Neuron (in vitro differentiated cells): Measurements from ENCODE around the gene CELA2A.
"Not testable (repeated sequence)": the region's sequence is repeated elsewhere in the genome, so short reads cannot be mapped to it uniquely, and the experiment has no call there.

Experiments
- H2AFZ ChIP-seq: one replicate; pipeline ENCODE4 v1.6.1; 2013; ENCODE audit warnings: low read depth, mild to moderate bottlenecking, inconsistent platforms, low read length, moderate library complexity
- H3K27me3 ChIP-seq: one replicate; pipeline ENCODE4 v1.6.1; 2013; ENCODE audit warnings: low read length; ENCODE audit not compliant: insufficient read depth
- H3K36me3 ChIP-seq: one replicate; pipeline ENCODE4 v1.6.1; 2013; ENCODE audit warnings: low read length; ENCODE audit not compliant: insufficient read depth
- H3K4me1 ChIP-seq: one replicate; pipeline ENCODE4 v1.6.1; 2013; ENCODE audit warnings: low read length; ENCODE audit not compliant: insufficient read depth
- H3K4me3 ChIP-seq: 2 replicates; pipeline ENCODE4 v1.5.1; 2013; ENCODE audit warnings: mild to moderate bottlenecking, low read length, moderate library complexity
- H3K9me3 ChIP-seq: one replicate; pipeline ENCODE4 v1.6.1; 2013; ENCODE audit warnings: low read length

CELA2A gene

DNA sequence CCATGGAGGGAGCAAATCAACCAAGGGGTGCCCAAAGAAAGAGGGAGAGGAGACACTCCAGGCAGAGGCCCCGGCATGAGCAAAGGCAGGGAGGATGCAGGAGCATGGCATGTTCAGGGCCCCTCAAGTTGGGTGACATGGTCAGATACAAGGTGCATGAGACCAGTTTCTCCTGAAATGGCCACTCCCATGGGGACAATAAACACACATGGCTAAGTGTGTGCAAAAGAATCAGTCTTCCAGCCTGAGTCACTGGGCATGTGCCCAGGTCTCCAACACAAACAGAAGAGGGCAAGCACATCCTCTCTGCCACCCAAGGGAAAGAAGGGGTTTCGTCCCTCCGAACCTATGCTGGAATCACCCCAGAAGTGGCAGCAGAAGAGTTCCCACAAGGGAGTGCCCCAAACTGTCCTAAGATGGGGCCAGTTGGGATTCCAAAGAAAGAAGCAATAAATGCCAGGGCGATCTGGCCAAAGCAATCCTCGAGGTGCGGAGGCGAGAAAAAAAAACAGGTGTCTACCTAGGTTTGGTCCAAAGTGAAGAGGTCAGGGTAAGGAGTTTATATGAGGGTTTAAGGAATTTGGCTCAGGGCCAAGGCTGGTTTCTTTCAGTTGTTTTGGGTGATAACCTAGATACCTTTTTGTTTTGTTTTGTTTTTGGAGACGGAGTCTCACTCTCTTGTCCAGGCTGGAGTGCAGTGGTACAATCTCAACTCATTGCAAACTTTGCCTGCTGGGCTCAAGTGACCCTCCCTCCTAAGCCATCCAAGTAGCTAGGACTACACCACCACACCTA lies 54.3 kb downstream of the CELA2A start:
- no peaks in the 10 kb centered on the region for H3K27me3 ChIP-seq
- H3K36me3 ChIP-seq: peaks cover 6% of the 10 kb centered on the region

DNA sequence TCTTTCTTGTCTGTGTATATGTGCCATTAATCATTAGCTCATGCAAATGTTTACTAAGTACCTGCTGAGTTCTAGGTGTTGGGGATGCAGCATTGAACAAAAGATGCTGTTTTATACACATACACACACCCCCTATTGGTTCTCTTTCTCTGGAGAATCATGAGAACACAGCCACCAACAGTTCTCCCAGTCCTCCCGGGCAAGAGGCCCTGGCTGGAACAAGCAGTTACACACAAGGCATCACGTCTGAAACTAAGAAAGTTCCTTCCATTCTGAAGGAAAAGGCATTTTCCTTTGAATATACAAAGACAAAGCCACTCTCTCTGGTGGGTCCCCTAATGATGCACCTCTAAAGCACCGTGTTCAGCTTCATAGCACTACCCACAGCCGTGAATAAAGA lies 56.7 kb downstream of the CELA2A start:
- Histone ChIP-seq H3K36me3 (peaks cover 13% of the 10 kb centered on the region), H3K4me1 (peaks cover 6% of the 10 kb centered on the region), H3K9me3 (no peaks in the 10 kb centered on the region), H2AFZ (no peak overlapping the region), H3K4me3 (no peak overlapping the region), H3K27me3 (no peaks in the 10 kb centered on the region)

More for the DNA sequence above, 54.3 kb downstream of the CELA2A start:
- H2AFZ ChIP-seq: no peak overlapping the region
- no peaks in the 10 kb centered on the region for H3K9me3 ChIP-seq
- H3K4me1 ChIP-seq: peaks cover 6% of the 10 kb centered on the region
- H3K4me3 ChIP-seq: no peak overlapping the region

DNA sequence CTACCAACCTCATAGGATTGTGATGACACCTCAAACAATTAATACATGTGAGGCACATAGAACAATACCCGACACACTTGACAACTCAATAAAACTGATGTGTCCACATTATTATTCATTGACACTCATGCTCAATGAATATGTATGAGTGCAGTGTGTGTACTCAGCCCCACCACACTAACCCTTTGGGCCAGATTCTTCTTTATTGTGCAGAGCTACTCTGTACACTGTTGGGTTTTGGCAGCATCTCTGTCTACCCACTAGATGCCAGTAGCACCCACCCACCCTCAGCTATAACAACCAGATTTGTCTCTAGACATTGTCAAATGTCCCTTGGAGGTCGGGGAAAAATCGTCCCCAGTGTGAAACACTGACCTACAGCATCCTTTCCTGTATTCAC lies 57.4 kb downstream of the CELA2A start:
- no peaks in the 10 kb centered on the region for H3K27me3 ChIP-seq
- peaks cover 6% of the 10 kb centered on the region for H3K4me1 ChIP-seq
- H3K9me3 ChIP-seq: no peaks in the 10 kb centered on the region

DNA sequence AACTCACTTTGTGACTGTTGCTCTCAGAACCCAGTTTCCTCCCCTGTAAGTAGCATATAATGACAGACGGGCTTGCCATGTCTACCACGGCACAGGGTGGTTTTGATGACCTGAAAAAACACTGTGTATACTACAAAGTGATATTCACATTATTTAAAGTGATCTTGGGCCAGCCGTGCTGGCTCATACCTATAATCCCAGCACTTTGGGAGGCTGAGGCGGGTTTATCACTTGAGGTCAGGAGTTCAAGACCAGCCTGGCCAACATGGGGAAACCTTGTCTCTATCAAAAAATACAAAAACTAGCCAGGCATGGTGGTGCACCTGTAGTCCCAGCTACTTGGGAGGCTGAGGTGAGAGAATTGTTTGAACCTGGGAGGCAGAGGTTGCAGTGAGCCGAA lies 58.0 kb downstream of the CELA2A start:
- not testable (repeated sequence) for H3K4me1 ChIP-seq, H3K27me3 ChIP-seq, H3K4me3 ChIP-seq, H3K9me3 ChIP-seq, H2AFZ ChIP-seq
- H3K36me3 ChIP-seq: peaks cover 13% of the 10 kb centered on the region

More for the DNA sequence above, 57.4 kb downstream of the CELA2A start:
- Histone ChIP-seq H3K4me3 (no peak overlapping the region), H3K36me3 (peaks cover 13% of the 10 kb centered on the region), H2AFZ (no peak overlapping the region)

DNA sequence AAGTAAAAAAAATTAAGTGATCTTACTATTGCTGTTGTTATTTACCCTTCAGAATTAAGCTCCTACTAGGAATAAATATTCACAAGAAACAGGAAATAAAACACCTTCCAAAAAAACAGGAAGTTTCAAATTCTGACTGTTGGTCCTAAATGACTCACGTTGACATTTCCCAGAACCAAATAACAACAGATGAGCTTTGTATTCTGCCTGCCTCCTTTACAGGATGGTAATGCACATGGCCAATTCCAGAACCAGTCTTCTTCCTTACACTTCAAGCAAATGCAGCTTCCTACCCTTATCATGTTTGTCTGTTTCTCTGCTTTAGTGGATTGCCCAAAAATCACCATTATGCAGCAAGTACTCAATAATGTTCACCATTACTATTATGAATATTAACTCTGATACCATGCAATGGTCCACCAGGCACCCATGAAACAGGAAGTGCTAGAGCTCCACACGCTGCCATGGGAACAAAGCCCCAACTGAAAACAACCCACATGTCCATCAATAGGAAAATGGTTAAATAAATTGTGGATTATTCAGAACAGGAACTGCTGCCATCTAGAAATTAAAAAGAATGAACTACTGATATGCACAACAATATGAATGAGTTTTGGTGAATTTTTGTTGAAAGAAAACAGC lies 58.6 kb downstream of the CELA2A start:
- no peak overlapping the region for H2AFZ ChIP-seq
- peaks cover 13% of the 10 kb centered on the region for H3K36me3 ChIP-seq
- H3K4me1 ChIP-seq: peaks cover 6% of the 10 kb centered on the region
- H3K4me3 ChIP-seq: no peak overlapping the region
- no peaks in the 10 kb centered on the region for H3K9me3 ChIP-seq
- H3K27me3 ChIP-seq: no peaks in the 10 kb centered on the region

DNA sequence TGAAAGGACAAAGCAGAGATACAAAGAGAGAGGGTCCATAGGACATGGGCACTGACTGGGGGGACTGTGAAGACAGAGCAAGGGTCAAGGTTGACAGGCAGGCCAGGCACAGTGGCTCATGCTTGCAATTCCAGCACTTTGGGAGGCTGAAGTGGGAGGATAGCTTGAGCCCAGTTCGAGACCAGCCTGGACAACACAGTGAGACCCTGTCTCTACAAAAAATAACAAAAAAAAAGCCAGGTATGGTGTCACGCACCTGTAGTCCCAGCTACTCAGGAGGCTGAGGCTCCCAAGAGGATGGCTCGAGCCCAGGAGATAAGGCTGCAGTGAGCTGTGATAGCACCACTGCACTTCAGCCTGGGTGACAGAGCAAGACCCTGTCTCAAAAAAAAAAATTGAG lies 63.1 kb downstream of the CELA2A start:
- H3K27me3 ChIP-seq: no peaks in the 10 kb centered on the region
- peaks cover 11% of the 10 kb centered on the region for H3K4me1 ChIP-seq
- H3K9me3 ChIP-seq: no peaks in the 10 kb centered on the region
- peaks cover 9% of the 10 kb centered on the region for H3K36me3 ChIP-seq
- H2AFZ ChIP-seq: no peak overlapping the region
- no peak overlapping the region for H3K4me3 ChIP-seq

DNA sequence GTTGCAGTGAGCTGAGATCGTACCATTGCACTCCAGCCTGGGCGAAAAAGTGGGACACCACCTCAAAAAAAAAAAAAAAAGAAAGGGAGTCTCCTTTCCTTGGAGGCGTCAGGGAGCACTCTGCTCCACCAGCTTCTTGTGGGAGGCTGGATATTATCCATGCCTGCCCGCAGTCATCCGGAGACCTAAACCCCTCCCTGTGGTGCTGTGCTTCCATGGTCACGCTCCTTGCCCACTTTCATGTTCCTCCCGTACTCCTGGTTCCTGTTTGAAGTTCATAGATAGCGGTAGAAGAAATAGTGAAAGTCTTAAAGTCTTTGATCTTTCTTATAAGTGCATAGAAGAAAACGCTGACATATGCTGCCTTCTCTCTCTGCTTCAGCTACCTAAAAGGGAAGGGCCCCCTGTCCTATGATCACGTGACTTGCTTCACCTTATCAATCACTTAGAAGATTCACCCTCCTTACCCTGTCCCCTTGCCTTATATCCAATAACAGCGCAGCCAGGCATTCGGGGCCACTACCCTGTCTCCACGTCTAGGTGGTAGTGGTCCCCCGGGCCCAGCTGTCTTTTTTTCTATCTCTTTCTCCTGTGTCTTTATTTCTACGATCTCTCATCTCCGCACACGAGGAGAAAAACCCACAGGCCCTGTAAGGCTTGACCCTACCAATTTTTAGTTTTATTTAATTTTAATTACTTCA lies 64.8 kb downstream of the CELA2A start:
- peaks cover 20% of the 10 kb centered on the region for H3K4me1 ChIP-seq

More for the DNA sequence above, 64.8 kb downstream of the CELA2A start:
- not testable (repeated sequence) for H3K36me3 ChIP-seq, H2AFZ ChIP-seq, H3K27me3 ChIP-seq, H3K4me3 ChIP-seq, H3K9me3 ChIP-seq
